NCI-H526 (cell line): ENCODE data around the gene CDCP1.

Experiments
- DNase-seq, 2 experiments: peaks; one replicate each; lab custom pipeline; 2025; lab: John Stamatoyannopoulos, UW

Gene CDCP1

DNA sequence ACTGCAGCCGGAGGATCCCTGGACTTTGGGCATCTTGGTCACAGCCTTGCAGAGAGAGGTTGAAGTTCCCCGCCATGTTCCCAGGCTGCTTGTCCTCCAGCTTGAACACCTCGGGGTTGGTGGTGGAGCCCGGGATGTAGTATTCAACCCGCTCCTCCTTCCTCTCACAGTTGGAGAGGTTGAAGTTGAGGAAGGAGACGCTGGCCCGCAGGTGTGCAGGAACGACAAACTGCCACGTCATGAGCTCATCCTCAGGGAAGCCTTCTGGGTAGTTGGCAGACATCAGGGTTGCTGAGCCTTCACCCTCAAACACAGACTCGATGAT lies 35.7 kb downstream of the CDCP1 start:
- DNase-seq, result no peak

DNA sequence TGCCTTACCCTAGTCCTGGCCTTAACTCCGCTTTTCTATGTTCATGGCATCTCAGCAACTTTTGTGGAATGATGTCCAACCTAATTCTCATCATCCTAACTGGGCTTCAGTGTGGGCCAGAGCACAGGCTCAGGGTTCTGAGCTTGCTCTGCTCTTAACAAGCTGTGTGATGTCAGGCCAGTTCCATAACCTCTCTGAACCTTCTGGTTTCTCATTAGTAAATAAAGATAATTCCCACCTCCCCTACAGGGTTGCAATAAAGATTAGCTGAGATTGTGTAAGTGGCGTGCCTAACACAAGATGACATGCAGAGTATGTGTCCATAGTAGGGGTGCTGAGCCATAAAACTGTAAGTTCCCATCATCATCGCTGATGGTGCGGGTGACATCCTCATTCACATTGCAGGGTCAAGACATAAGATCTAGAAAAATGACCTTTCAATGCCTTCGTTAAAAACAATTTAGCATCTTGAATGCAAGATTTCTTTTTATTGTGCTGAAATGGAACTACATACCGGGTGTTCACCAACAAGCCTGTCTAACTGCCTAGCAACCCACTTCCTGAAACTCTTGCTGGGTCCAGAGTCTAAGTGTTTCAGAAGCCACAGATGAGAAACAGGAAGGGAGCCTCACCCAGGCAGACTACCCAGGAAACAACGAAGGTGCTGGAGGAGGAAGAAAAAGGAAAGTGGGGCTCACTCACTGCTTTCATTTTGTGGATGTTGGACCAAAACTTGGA lies 36.2 kb downstream of the CDCP1 start:
- no peak for DNase-seq

- no peak for DNase-seq
Observed at GRCh38 chr3:45106874-45107273, 39.3 kb downstream of the CDCP1 start.

GRCh38 chr3:45105855-45106671 lies 40.1 kb downstream of the CDCP1 start:
- DNase-seq, result no peak

DNA sequence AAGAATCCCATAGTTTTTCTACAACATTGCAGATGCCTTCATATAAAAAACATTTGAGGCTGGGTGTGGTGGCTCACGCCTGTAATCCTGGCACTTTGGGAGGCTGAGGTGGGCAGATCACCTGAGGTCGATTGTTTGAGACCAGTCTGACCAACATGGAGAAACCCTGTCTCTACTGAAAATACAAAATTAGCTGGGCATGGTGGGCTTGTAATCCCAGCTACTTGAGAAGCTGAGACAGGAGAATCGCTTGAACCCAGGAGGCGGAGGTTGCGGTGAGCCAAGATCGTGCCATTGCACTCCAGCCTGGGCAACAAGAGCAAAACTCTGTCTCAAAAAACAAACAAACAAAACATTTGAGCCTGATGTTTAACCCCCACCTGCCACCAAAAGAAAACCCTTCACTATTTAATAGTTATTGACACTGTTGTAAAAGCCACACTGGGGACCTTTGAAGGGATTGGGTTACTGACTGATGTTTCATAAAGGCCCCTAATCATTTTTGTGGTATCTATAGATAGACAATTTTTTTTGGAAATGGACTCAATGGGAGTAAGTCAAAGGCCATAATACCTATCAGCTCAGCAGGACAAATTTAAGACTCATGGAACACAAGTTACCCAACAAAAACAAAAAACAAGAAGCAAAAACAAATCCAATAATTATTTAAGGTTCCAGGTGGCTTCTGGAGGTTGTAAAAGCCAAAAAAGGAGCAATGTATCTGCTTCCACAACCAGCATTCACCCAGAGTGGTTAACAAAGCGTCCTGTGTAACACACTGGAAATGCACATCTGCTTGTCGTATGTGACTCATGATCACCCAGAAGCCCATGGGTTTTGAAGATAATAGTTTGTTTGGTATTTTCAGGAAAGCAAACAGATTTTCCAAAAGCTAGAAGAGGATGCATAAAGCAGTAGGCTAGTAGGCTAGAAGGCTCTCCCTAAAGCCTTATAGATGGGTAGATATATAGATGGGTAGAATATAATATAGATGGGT lies 41.2 kb downstream of the CDCP1 start:
- DNase-seq, result no peak

- peak; percentile 82 to 83 for DNase-seq
Observed at GRCh38 chr3:45103753-45104714, 42.1 kb downstream of the CDCP1 start.

- no peak for DNase-seq
Observed at GRCh38 chr3:45103334-45103733, 42.8 kb downstream of the CDCP1 start.

DNA sequence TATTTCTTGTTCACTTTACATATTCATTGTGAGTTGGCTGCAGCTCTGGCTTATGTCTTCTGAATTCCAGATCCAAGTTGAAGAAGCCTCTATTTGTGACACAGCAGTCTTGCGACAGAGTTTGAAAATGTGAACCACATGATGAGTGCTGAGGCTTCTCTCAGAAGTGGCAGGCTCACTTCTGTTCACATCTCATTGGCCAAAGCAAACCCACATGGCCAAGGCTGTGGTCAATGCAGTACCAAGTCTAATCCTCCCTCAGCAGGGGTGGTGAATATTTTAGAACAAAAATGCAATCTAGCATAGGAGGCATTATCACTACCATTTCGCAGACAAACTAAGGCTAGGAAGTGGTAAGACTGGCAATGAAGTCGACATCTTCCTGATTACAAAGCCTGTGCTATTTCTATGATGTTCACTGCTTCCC lies 45.2 kb downstream of the CDCP1 start:
- no peak for DNase-seq

DNA sequence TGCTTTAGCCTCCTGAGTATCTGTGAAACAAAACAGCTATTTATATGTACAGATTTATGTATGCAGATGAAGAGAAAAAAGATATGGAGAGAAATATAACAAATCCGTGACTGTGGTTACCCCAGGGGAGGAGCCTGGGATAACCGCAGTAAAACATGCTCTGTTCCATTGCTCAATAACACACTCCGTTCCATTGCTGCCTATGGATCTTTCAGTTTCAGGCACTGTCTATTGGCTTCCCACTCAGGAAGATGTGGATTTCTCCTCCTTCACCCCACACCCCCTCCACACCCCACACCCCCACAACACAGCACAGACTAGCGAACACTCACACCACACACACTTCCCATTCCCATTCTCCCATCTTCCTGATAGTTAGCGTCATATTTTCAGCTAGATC lies 47.9 kb downstream of the CDCP1 start:
- DNase-seq, result no peak

GRCh38 chr3:45097296-45097883 lies 48.8 kb downstream of the CDCP1 start:
- no peak for DNase-seq

GRCh38 chr3:45095916-45096526 lies 50.2 kb downstream of the CDCP1 start:
- DNase-seq, result no peak

DNA sequence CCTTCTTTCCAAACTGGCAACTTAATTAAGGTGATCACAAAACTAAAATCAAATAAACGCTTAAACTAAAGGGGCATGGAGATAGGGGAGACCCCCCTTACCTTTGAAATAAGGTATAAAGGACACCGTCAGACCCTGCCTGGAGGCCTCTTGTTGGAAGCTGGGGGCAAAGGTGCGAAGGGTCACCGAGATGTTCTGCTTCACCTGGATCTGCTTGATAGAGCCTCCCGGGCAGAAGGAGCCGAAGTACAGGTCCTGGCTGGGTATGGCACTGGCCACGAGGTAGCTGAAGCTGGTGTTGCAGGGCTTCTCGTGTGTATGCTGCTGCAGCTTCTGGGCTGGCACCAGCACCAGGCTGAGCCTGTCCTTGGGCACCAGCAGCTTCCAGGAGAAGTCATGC lies 53.0 kb downstream of the CDCP1 start:
- no peak for DNase-seq

DNA sequence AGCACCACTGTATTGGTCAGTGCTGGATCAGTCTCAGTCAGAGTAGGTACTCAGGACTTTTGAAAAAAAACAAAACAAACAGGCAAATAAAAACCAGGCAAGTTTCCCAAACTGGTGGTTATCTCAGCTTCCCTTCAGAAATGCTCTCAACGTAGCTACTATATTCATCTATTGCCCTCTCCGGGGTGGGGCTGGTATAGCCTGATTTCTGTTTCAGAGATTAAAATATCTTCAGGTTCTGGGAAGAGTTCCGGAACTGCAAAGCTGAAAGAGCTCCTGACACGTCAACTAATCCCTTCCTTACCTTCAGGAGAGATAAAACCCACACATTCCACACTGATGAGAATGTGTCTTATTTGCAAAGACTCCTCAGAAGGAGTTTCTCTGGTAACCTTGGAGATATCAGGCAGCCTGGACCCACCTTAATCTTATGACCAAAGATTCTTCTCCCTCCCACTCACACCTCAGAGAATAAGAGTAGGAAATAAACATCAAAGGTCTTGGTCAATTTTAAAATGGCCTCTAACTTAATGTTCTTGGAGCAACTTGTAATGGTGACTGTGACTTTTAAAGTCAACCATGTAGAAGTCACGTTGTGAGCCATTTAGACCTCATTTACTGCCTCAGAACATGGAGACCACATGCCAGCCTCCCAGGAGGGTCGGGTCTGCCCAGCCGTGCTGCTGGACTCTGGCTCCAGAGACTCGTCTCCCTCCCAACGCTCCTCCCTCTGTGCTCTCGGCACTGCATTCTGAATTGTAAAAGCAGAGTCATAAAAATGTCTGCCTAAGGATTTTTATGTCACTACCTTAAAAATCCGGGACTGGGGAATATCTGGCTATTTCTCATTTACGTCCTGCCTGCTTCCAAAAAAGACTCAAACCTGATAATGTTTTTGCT lies 53.8 kb downstream of the CDCP1 start:
- no peak for DNase-seq

GRCh38 chr3:45090855-45091254 lies 55.3 kb downstream of the CDCP1 start:
- DNase-seq, result no peak

DNA sequence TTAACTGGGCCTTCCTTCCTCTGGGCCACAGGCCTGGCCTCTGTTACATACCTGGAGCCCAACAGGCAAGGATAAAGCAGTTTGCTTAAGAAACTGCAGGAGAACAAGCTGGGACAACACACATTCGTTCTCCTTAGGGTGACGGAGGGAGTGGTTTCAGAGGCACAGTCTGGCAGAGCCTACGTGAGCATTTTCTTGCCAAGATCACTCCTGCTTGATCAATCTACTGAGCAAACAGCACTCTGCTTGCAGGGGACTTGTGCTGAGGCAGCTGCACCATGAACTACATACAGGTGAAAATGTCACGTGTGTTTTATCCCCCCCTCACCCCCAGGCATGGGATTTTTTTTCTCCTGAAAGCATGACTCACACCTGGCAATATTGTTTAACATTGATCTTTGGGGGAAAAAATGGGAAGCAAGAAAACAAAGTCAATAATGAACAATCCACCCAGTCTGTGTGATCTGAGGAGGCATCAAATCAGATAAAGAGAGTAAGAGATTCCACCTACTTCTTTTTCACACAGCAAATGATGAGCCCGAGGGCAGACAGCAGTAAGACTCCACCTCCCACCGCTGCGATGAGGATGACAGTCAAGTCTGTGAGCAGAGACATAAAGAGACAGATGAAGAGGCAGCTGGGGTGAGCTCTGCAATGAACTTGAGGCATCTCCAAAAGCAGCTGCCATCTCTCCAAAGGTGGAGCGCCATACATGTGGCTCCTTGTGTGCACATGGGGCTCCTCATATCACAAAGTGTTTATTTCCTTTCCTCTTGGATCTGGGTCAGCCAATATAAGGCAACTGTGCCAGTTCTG lies 57.4 kb downstream of the CDCP1 start:
- no peak for DNase-seq

GRCh38 chr3:45087155-45087554 lies 59.0 kb downstream of the CDCP1 start:
- DNase-seq, result no peak

GRCh38 chr3:45084820-45085816 lies 61.1 kb downstream of the CDCP1 start:
- no peak for DNase-seq
